ENCODE measurements around the gene EIF4EBP2. TPM values are rescaled to one million over a fixed set of nuclear protein-coding genes. Genes with fewer than 3 reads are reported as not detected.

The EIF4EBP2 gene
- total RNA-seq, 1 experiment from 2014 or later, result 112 TPM

GRCh38 chr10:70472799-70473454 is 69.0 kb downstream of the EIF4EBP2 start:
- Mint-ChIP-seq H3K4me3 (no peak overlapping the region), H3K27me3 (ENCODE audit: low read depth) (peaks cover 2% of the 10 kb centered on the region; the same call in 1 of the 2 replicates), H3K36me3 (no peaks in the 10 kb centered on the region), H3K9me3 (no peaks in the 10 kb centered on the region), H3K4me1 (peaks cover 15% of the 10 kb centered on the region), H3K27ac (no peak overlapping the region; the same call in 1 of the 2 replicates)
- POLR2A ChIA-PET, result no interaction called here
- DNase-seq (ENCODE audit: low spot score) (no peak), ATAC-seq (no peak)
- CTCF ChIA-PET, result interaction anchor here (0.9 kb wide), 1 partner anchor 12 kb away, joined by 4 read pairs; no protein-coding TSS in a partner anchor
- TF ChIP-seq ESRRA (CRISPR knock-in tag; IDR thresholded peaks at IDR 0.05; ENCODE audit: borderline replicate concordance) (no peak), HMGA2 (CRISPR knock-in tag; IDR thresholded peaks at IDR 0.05) (no peak), ZNF263 (CRISPR knock-in tag; IDR thresholded peaks at IDR 0.05; ENCODE audit: low read depth) (no peak), ATF1 (CRISPR knock-in tag; IDR thresholded peaks at IDR 0.05) (no peak), NR1H2 (CRISPR knock-in tag; IDR thresholded peaks at IDR 0.05) (no peak), ATF6 (CRISPR knock-in tag; IDR thresholded peaks at IDR 0.05) (no peak), MAX (CRISPR knock-in tag; IDR thresholded peaks at IDR 0.05) (no peak), E2F4 (CRISPR knock-in tag; IDR thresholded peaks at IDR 0.05; ENCODE audit: borderline replicate concordance, low read depth) (no peak), SP1 (CRISPR knock-in tag; conservative IDR thresholded peaks at IDR 0.05) (no peak), ZBTB21 (CRISPR knock-in tag; IDR thresholded peaks at IDR 0.05; ENCODE audit: borderline replicate concordance) (no peak), NR2C2 (CRISPR knock-in tag; IDR thresholded peaks at IDR 0.05) (no peak), CTCF (IDR thresholded peaks at IDR 0.05) (no peak), FOXJ3 (CRISPR knock-in tag; IDR thresholded peaks at IDR 0.05; ENCODE audit: borderline replicate concordance) (no peak), ELF4 (CRISPR knock-in tag; IDR thresholded peaks at IDR 0.05; ENCODE audit: low read depth) (no peak)

- Mint-ChIP-seq H3K9me3 (no peaks in the 10 kb centered on the region), H3K27ac (no peak overlapping the region), H3K4me1 (peaks cover 15% of the 10 kb centered on the region), H3K36me3 (no peaks in the 10 kb centered on the region), H3K27me3 (ENCODE audit: low read depth) (peaks cover 2% of the 10 kb centered on the region; the same call in 1 of the 2 replicates), H3K4me3 (no peak overlapping the region)
- no peak for TF ChIP-seq ZNF423 (CRISPR knock-in tag; IDR thresholded peaks at IDR 0.05)
- no peak for TF ChIP-seq ZMAT4 (CRISPR knock-in tag; IDR thresholded peaks at IDR 0.05)
- no peak for TF ChIP-seq ZNF532 (CRISPR knock-in tag; IDR thresholded peaks at IDR 0.05; ENCODE audit: borderline replicate concordance)
- no peak for TF ChIP-seq ETV6 (CRISPR knock-in tag; IDR thresholded peaks at IDR 0.05)
- no peak for ATAC-seq
- POLR2A ChIA-PET, result no interaction called here
- CTCF ChIA-PET, result interaction anchor here (1.4 kb wide), 1 partner anchor 14 kb away, joined by 8 read pairs; no protein-coding TSS in a partner anchor
- no peak for DNase-seq (ENCODE audit: low spot score)
Observed at GRCh38 chr10:70474780-70475179, 70.8 kb downstream of the EIF4EBP2 start.
